Activated CD8-positive, alpha-beta memory T cell treated with anti-CD3 and anti-CD28 coated beads, Interleukin-2, amount 50 U/mL, for 24 hours (primary cell): ENCODE measurements around the gene UBE3C.

ENCODE experiments used
- DNase-seq: peaks from one replicate; pipeline ENCODE4 v3.0.0-alpha.2; 2020; ENCODE audit errors: extremely low read depth

The UBE3C gene

GRCh38 chr7:157291404-157292080, 152.8 kb downstream of the UBE3C start:
- no peak for DNase-seq

- DNase-seq: no peak
Observed at GRCh38 chr7:157292258-157292657, 153.5 kb downstream of the UBE3C start.

GRCh38 chr7:157292770-157293412, 154.2 kb downstream of the UBE3C start:
- no peak for DNase-seq

GRCh38 chr7:157293413-157293788, 154.7 kb downstream of the UBE3C start:
- no peak for DNase-seq

- DNase-seq: no peak
Observed at GRCh38 chr7:157294773-157295172, 156.0 kb downstream of the UBE3C start.

GRCh38 chr7:157295338-157295737, 156.6 kb downstream of the UBE3C start:
- DNase-seq: no peak

GRCh38 chr7:157297185-157297584, 158.5 kb downstream of the UBE3C start:
- no peak for DNase-seq

GRCh38 chr7:157299317-157299612, 160.5 kb downstream of the UBE3C start:
- no peak for DNase-seq

- DNase-seq: no peak
Observed at GRCh38 chr7:157299613-157300368, 161.1 kb downstream of the UBE3C start.

GRCh38 chr7:157300369-157300825, 161.7 kb downstream of the UBE3C start:
- DNase-seq: no peak

- no peak for DNase-seq
Observed at GRCh38 chr7:157301610-157302120, 162.9 kb downstream of the UBE3C start.

- DNase-seq: no peak
Observed at GRCh38 chr7:157306846-157307838, 168.4 kb downstream of the UBE3C start.

GRCh38 chr7:157309988-157310668, 171.4 kb downstream of the UBE3C start:
- no peak for DNase-seq

GRCh38 chr7:157310676-157311185, 172.0 kb downstream of the UBE3C start:
- DNase-seq: no peak

GRCh38 chr7:157312941-157313340, 174.2 kb downstream of the UBE3C start:
- DNase-seq: no peak

GRCh38 chr7:157313645-157314044, 174.9 kb downstream of the UBE3C start:
- DNase-seq: no peak

GRCh38 chr7:157318015-157318706, 179.4 kb downstream of the UBE3C start:
- DNase-seq: no peak
